Right lobe of liver (tissue), 4 donors: ENCODE measurements around the gene CA7.

Experiments
- POLR2A ChIP-seq: fragments of 450-650 bp; IDR thresholded peaks from one replicate; pipeline ENCODE4 v1.6.1; 2017; ENCODE audit warnings: antibody characterized with exemption, mild to moderate bottlenecking
- TF ChIP-seq, protein P1 (sequence below), 4 donors: fragments of 200-600 bp in 3 of 4; fragments of 450-650 bp in 1 of 4; IDR thresholded peaks; one replicate each; pipeline versions ENCODE4 v1.5.1 to v1.8.0; 2016 to 2022; ENCODE audit warnings: antibody characterized with exemption in 4 of 4, mild to moderate bottlenecking in 2 of 4
- donor health status: DM: no; HTN: no; CAD: no.
- donor health status: DM: no; HTN: no; CAD: no.
- donor health status: DM: no; HTN: yes; CAD: no.

DNA sequence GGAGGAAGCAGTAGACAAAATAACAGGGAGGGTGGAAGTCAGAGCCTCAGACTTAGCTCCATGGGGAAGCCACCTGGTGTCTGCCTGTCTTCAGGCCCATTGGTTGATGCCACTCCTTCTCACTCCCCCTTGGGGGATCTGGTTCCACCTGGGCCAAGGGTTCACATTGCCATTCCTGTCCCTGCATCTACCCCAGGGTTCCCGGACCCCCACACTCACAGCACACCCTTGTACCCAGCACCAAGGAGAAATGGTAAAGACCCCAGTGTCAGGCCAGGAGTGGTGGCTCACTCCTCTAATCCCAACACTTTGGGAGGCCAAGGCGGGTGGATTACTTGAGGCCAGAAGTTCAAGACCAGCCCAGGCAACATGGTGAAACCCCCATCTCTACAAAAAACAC is 1.0 kb upstream of the CA7 start:
- TF ChIP-seq, protein P1, sequence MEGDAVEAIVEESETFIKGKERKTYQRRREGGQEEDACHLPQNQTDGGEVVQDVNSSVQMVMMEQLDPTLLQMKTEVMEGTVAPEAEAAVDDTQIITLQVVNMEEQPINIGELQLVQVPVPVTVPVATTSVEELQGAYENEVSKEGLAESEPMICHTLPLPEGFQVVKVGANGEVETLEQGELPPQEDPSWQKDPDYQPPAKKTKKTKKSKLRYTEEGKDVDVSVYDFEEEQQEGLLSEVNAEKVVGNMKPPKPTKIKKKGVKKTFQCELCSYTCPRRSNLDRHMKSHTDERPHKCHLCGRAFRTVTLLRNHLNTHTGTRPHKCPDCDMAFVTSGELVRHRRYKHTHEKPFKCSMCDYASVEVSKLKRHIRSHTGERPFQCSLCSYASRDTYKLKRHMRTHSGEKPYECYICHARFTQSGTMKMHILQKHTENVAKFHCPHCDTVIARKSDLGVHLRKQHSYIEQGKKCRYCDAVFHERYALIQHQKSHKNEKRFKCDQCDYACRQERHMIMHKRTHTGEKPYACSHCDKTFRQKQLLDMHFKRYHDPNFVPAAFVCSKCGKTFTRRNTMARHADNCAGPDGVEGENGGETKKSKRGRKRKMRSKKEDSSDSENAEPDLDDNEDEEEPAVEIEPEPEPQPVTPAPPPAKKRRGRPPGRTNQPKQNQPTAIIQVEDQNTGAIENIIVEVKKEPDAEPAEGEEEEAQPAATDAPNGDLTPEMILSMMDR (IDR thresholded peaks at IDR 0.05) = no peak
- TF ChIP-seq POLR2A = no peak
